ENCODE data around the gene PITX1. TPM values are rescaled to one million over a fixed set of nuclear protein-coding genes. Genes with fewer than 3 reads are reported as not detected.

PITX1 gene
- total RNA-seq, 1 donor from 2014 or later, result not detected

DNA sequence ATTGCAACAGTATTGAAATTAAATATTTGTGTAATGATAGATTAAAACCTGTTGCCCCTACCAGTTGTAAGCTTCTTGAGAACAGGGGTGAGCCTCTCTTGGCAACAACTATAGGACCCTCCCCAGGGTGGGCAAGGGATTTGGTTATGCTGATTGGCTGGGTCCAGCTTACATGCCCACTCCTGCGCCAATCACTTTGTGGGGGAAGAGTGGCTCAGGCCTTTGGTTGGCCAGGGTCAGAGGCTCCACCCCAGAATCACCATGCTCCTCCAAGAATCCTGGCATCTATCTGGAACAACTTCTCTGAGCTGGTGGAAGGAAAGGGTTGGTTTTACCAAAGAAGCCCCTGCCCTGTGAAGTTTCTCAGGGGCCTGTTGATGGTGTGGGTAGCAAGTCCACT lies 8.6 kb upstream of the PITX1 start:
- H3K9me3 Mint-ChIP-seq, result no peaks in the 10 kb centered on the region
- ATAC-seq (ENCODE audit: low read depth), result no peak
- CTCF ChIA-PET, result no interaction called here

GRCh38 chr5:135041726-135042125 lies 7.7 kb upstream of the PITX1 start:
- ChIA-PET CTCF (no interaction called here), POLR2A (no interaction called here)
- H3K27me3 Mint-ChIP-seq, result peaks cover 58% of the 10 kb centered on the region
- H3K4me3 Mint-ChIP-seq, result no peak overlapping the region
- DNase-seq, result no peak
- ATAC-seq (ENCODE audit: low read depth), result no peak
- TF ChIP-seq, protein P1, sequence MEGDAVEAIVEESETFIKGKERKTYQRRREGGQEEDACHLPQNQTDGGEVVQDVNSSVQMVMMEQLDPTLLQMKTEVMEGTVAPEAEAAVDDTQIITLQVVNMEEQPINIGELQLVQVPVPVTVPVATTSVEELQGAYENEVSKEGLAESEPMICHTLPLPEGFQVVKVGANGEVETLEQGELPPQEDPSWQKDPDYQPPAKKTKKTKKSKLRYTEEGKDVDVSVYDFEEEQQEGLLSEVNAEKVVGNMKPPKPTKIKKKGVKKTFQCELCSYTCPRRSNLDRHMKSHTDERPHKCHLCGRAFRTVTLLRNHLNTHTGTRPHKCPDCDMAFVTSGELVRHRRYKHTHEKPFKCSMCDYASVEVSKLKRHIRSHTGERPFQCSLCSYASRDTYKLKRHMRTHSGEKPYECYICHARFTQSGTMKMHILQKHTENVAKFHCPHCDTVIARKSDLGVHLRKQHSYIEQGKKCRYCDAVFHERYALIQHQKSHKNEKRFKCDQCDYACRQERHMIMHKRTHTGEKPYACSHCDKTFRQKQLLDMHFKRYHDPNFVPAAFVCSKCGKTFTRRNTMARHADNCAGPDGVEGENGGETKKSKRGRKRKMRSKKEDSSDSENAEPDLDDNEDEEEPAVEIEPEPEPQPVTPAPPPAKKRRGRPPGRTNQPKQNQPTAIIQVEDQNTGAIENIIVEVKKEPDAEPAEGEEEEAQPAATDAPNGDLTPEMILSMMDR (IDR thresholded peaks at IDR 0.05), result no peak
- no peaks in the 10 kb centered on the region for H3K9me3 Mint-ChIP-seq
- peaks cover 22% of the 10 kb centered on the region for H3K4me1 Mint-ChIP-seq
- intact Hi-C loops (cut with micrococcal nuclease), result no loop called here
- no peaks in the 10 kb centered on the region for H3K36me3 Mint-ChIP-seq (ENCODE audit: low read depth)
- H3K27ac Mint-ChIP-seq, result no peak overlapping the region

More for the DNA sequence above, 8.6 kb upstream of the PITX1 start:
- POLR2A ChIA-PET, result interaction anchor here (0.6 kb wide), 1 partner anchor 78 kb away, joined by 3 read pairs; no protein-coding TSS in a partner anchor
- H3K27me3 Mint-ChIP-seq, result peaks cover 57% of the 10 kb centered on the region
- H3K36me3 Mint-ChIP-seq (ENCODE audit: low read depth), result no peaks in the 10 kb centered on the region
- DNase-seq, result no peak
- H3K4me1 Mint-ChIP-seq, result peaks cover 22% of the 10 kb centered on the region
- H3K27ac Mint-ChIP-seq, result no peak overlapping the region
- no peak overlapping the region for H3K4me3 Mint-ChIP-seq
- TF ChIP-seq, protein P1 (IDR thresholded peaks at IDR 0.05), result no peak
- intact Hi-C loops (cut with micrococcal nuclease), result no loop called here

GRCh38 chr5:135041145-135041587 lies 7.1 kb upstream of the PITX1 start:
- H3K4me1 Mint-ChIP-seq, result peaks cover 22% of the 10 kb centered on the region
- H3K36me3 Mint-ChIP-seq (ENCODE audit: low read depth), result no peaks in the 10 kb centered on the region
- ChIA-PET POLR2A (no interaction called here), CTCF (no interaction called here)
- intact Hi-C loops (cut with micrococcal nuclease), result no loop called here
- no peak overlapping the region for H3K4me3 Mint-ChIP-seq
- peaks cover 57% of the 10 kb centered on the region for H3K27me3 Mint-ChIP-seq
- H3K27ac Mint-ChIP-seq, result no peak overlapping the region
- DNase-seq (no peak), ATAC-seq (ENCODE audit: low read depth) (no peak)
- H3K9me3 Mint-ChIP-seq, result no peaks in the 10 kb centered on the region
- TF ChIP-seq, protein P1 (IDR thresholded peaks at IDR 0.05), result no peak

DNA sequence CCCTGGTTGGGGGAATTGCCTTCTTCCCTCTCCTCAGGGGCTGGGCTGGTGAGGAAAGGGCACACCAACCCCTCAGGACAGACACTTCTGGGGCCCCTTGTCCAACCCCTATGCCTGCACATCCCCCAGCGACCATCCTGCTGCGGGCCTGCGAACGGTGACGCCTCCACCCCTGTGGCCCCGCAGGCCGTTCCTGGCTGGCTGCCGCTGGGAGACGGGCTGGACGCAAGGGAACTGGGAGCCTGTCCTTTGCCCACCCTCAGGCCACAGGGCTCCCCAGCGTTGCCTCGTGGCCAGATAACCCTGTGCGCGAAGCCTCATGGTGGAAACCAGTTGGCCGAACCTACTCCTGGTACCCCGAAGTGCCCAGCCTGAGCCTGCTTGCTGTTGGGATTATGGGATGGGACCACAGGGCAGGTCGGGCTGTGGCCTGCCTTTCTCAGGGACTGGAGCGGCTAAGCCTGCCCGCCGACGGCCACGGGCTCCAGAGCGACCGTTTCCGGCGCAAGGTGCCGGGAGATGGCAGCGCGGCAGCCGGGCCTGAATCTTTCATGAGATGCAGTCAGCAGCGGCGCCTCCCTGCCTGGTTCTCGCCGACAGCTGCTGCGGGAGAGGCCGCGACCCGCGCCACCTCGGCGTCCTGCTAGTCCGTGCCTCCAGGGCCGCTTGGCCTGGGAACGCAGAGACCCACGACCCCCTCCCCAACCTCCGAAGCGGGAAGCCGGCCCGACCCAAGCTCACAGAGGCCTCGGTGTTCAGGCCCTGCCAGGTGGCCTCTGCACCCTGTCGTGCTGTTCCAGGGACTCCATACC lies 6.5 kb upstream of the PITX1 start:
- H3K27me3 Mint-ChIP-seq, result peaks cover 54% of the 10 kb centered on the region
- intact Hi-C loops (cut with micrococcal nuclease), result no loop called here
- POLR2A ChIA-PET, result no interaction called here
- H3K27ac Mint-ChIP-seq, result no peak overlapping the region
- H3K4me3 Mint-ChIP-seq, result peak overlapping the region; percentile 24
- DNase-seq (no peak), ATAC-seq (ENCODE audit: low read depth) (no peak)
- TF ChIP-seq, protein P1 (IDR thresholded peaks at IDR 0.05), result no peak
- CTCF ChIA-PET, result no interaction called here
- peaks cover 22% of the 10 kb centered on the region for H3K4me1 Mint-ChIP-seq
- H3K9me3 Mint-ChIP-seq, result no peaks in the 10 kb centered on the region
- no peaks in the 10 kb centered on the region for H3K36me3 Mint-ChIP-seq (ENCODE audit: low read depth)

GRCh38 chr5:135040034-135040332 lies 6.0 kb upstream of the PITX1 start:
- intact Hi-C loops (cut with micrococcal nuclease), result no loop called here
- no peaks in the 10 kb centered on the region for H3K9me3 Mint-ChIP-seq
- peaks cover 21% of the 10 kb centered on the region for H3K4me1 Mint-ChIP-seq
- ChIA-PET POLR2A (no interaction called here), CTCF (interaction anchor here (0.8 kb wide), 1 partner anchor 13 kb away, joined by 3 read pairs; no protein-coding TSS in a partner anchor)
- DNase-seq (no peak), ATAC-seq (ENCODE audit: low read depth) (no peak)
- H3K36me3 Mint-ChIP-seq (ENCODE audit: low read depth), result no peaks in the 10 kb centered on the region
- H3K27me3 Mint-ChIP-seq, result peaks cover 55% of the 10 kb centered on the region
- no peak overlapping the region for H3K4me3 Mint-ChIP-seq
- TF ChIP-seq, protein P1 (IDR thresholded peaks at IDR 0.05), result no peak
- no peak overlapping the region for H3K27ac Mint-ChIP-seq

Data from activated B cell treated with CpG ODN at 0.5 μM for 24 hours (primary cell).